HTR-8/SVneo (cell line): ENCODE measurements around the gene PGM5.
"Not testable (repeated sequence)": the region's sequence is repeated elsewhere in the genome, so short reads cannot be mapped to it uniquely, and the experiment has no call there.

Source experiments
- DNase-seq: peaks from one replicate; pipeline ENCODE4 v3.0.0; 2011; ENCODE audit warnings: low spot score, mixed read lengths; ENCODE audit not compliant: insufficient read length
- FAIRE-seq: peaks from 2 replicates; lab custom pipeline; 2011; peaks lifted over from hg19 to GRCh38; lab: Jason Lieb, UNC

Gene PGM5

GRCh38 chr9:68366933-68367547, 10.6 kb downstream of the PGM5 start:
- not testable (repeated sequence) for DNase-seq, FAIRE-seq

- FAIRE-seq, DNase-seq: not testable (repeated sequence)
Observed at GRCh38 chr9:68375789-68376188, 19.4 kb downstream of the PGM5 start.

GRCh38 chr9:68377723-68378122, 21.3 kb downstream of the PGM5 start:
- not testable (repeated sequence) for FAIRE-seq

GRCh38 chr9:68383894-68384293, 27.5 kb downstream of the PGM5 start:
- not testable (repeated sequence) for DNase-seq, FAIRE-seq

More at GRCh38 chr9:68377723-68378122, 21.3 kb downstream of the PGM5 start:
- DNase-seq: not testable (repeated sequence)

GRCh38 chr9:68389558-68389957, 33.1 kb downstream of the PGM5 start:
- FAIRE-seq, DNase-seq: not testable (repeated sequence)

- not testable (repeated sequence) for FAIRE-seq, DNase-seq
Observed at GRCh38 chr9:68390737-68391136, 34.3 kb downstream of the PGM5 start.

- not testable (repeated sequence) for DNase-seq, FAIRE-seq
Observed at GRCh38 chr9:68396411-68397094, 40.1 kb downstream of the PGM5 start.

GRCh38 chr9:68397095-68397423, 40.6 kb downstream of the PGM5 start:
- not testable (repeated sequence) for FAIRE-seq, DNase-seq

- FAIRE-seq, DNase-seq: not testable (repeated sequence)
Observed at GRCh38 chr9:68397796-68398195, 41.4 kb downstream of the PGM5 start.

- FAIRE-seq, DNase-seq: not testable (repeated sequence)
Observed at GRCh38 chr9:68398324-68398723, 41.9 kb downstream of the PGM5 start.

GRCh38 chr9:68404421-68405185, 48.2 kb downstream of the PGM5 start:
- FAIRE-seq, DNase-seq: not testable (repeated sequence)

GRCh38 chr9:68411865-68412264, 55.5 kb downstream of the PGM5 start:
- not testable (repeated sequence) for DNase-seq, FAIRE-seq

GRCh38 chr9:68412754-68413153, 56.3 kb downstream of the PGM5 start:
- DNase-seq, FAIRE-seq: not testable (repeated sequence)

- FAIRE-seq, DNase-seq: not testable (repeated sequence)
Observed at GRCh38 chr9:68415065-68415464, 58.7 kb downstream of the PGM5 start.

GRCh38 chr9:68416936-68417564, 60.6 kb downstream of the PGM5 start:
- DNase-seq (no peak), FAIRE-seq (no peak)

- no peak for DNase-seq
- FAIRE-seq: no peak
Observed at GRCh38 chr9:68417762-68418161, 61.4 kb downstream of the PGM5 start.

- no peak for FAIRE-seq
Observed at GRCh38 chr9:68418259-68418845, 61.9 kb downstream of the PGM5 start.

GRCh38 chr9:68419901-68420300, 63.5 kb downstream of the PGM5 start:
- DNase-seq: no peak
- FAIRE-seq: no peak

More at GRCh38 chr9:68418259-68418845, 61.9 kb downstream of the PGM5 start:
- no peak for DNase-seq

- FAIRE-seq (no peak), DNase-seq (no peak)
Observed at GRCh38 chr9:68426755-68427154, 70.3 kb downstream of the PGM5 start.
